ENCODE results near the gene SLX4IP.
"Not testable (repeated sequence)": the region's sequence is repeated elsewhere in the genome, so short reads cannot be mapped to it uniquely, and the experiment has no call there.

Gene SLX4IP

GRCh38 chr20:10404959-10405530 lies 30.1 kb upstream of the SLX4IP start:
- Histone ChIP-seq H3K36me3 (ENCODE audit: control insufficient read depth in 2 of 2, insufficient read depth in 2 of 2, low read length in 2 of 2) (peaks cover 18 to 24% of the 10 kb centered on the region in 2 donors), H3K9ac (ENCODE audit: low read depth in 1 of 2, low read length in 2 of 2) (no peak overlapping the region), H3K27me3 (ENCODE audit: control insufficient read depth in 2 of 2, insufficient read depth in 2 of 2, low read length in 2 of 2) (no peaks in the 10 kb centered on the region), H3K9me3 (ENCODE audit: control insufficient read depth in 2 of 2, low read length in 2 of 2) (no peaks in the 10 kb centered on the region), H3K27ac (ENCODE audit: low read depth in 2 of 2, low read length in 2 of 2) (no peak overlapping the region), H3K4me1 (ENCODE audit: control insufficient read depth in 2 of 2, insufficient read depth in 2 of 2, low read length in 2 of 2) (no peaks in the 10 kb centered on the region), H3K4me3 (ENCODE audit: low read length in 2 of 2) (no peak overlapping the region)

GRCh38 chr20:10408108-10408813 lies 26.8 kb upstream of the SLX4IP start:
- H3K27ac ChIP-seq (ENCODE audit: low read depth in 2 of 2, low read length in 2 of 2) = no peak overlapping the region
- no peaks in the 10 kb centered on the region for H3K9me3 ChIP-seq (ENCODE audit: control insufficient read depth in 2 of 2, low read length in 2 of 2)
- no peaks in the 10 kb centered on the region for H3K4me1 ChIP-seq (ENCODE audit: control insufficient read depth in 2 of 2, insufficient read depth in 2 of 2, low read length in 2 of 2)
- no peak overlapping the region for H3K9ac ChIP-seq (ENCODE audit: low read depth in 1 of 2, low read length in 2 of 2)
- H3K4me3 ChIP-seq (ENCODE audit: low read length in 2 of 2) = no peak overlapping the region
- peaks cover 27 to 30% of the 10 kb centered on the region in 2 donors for H3K36me3 ChIP-seq (ENCODE audit: control insufficient read depth in 2 of 2, insufficient read depth in 2 of 2, low read length in 2 of 2)
- H3K27me3 ChIP-seq (ENCODE audit: control insufficient read depth in 2 of 2, insufficient read depth in 2 of 2, low read length in 2 of 2) = no peaks in the 10 kb centered on the region

- H3K4me1 ChIP-seq (ENCODE audit: control insufficient read depth in 2 of 2, insufficient read depth in 2 of 2, low read length in 2 of 2) = no peaks in the 10 kb centered on the region
- no peaks in the 10 kb centered on the region for H3K9me3 ChIP-seq (ENCODE audit: control insufficient read depth in 2 of 2, low read length in 2 of 2)
- H3K27me3 ChIP-seq (ENCODE audit: control insufficient read depth in 2 of 2, insufficient read depth in 2 of 2, low read length in 2 of 2) = no peaks in the 10 kb centered on the region
- no peak overlapping the region for H3K4me3 ChIP-seq (ENCODE audit: low read length in 2 of 2)
- H3K36me3 ChIP-seq (ENCODE audit: control insufficient read depth in 2 of 2, insufficient read depth in 2 of 2, low read length in 2 of 2) = peaks cover 15% of the 10 kb centered on the region in 2 donors
- H3K9ac ChIP-seq (ENCODE audit: low read depth in 1 of 2, low read length in 2 of 2) = no peak overlapping the region
- H3K27ac ChIP-seq (ENCODE audit: low read depth in 2 of 2, low read length in 2 of 2) = no peak overlapping the region
These were observed 23.4 kb upstream of the SLX4IP start for GRCh38 chr20:10411673-10412072.

- Histone ChIP-seq H3K36me3 (ENCODE audit: control insufficient read depth in 2 of 2, insufficient read depth in 2 of 2, low read length in 2 of 2) (peaks cover 8 to 11% of the 10 kb centered on the region in 2 donors), H3K4me3 (ENCODE audit: low read length in 2 of 2) (no peak overlapping the region), H3K9me3 (ENCODE audit: control insufficient read depth in 2 of 2, low read length in 2 of 2) (no peaks in the 10 kb centered on the region), H3K4me1 (ENCODE audit: control insufficient read depth in 2 of 2, insufficient read depth in 2 of 2, low read length in 2 of 2) (no peaks in the 10 kb centered on the region), H3K27me3 (ENCODE audit: control insufficient read depth in 2 of 2, insufficient read depth in 2 of 2, low read length in 2 of 2) (no peaks in the 10 kb centered on the region), H3K9ac (ENCODE audit: low read depth in 1 of 2, low read length in 2 of 2) (no peak overlapping the region), H3K27ac (ENCODE audit: low read depth in 2 of 2, low read length in 2 of 2) (no peak overlapping the region)
These were observed 22.3 kb upstream of the SLX4IP start for GRCh38 chr20:10412591-10413408.

DNA sequence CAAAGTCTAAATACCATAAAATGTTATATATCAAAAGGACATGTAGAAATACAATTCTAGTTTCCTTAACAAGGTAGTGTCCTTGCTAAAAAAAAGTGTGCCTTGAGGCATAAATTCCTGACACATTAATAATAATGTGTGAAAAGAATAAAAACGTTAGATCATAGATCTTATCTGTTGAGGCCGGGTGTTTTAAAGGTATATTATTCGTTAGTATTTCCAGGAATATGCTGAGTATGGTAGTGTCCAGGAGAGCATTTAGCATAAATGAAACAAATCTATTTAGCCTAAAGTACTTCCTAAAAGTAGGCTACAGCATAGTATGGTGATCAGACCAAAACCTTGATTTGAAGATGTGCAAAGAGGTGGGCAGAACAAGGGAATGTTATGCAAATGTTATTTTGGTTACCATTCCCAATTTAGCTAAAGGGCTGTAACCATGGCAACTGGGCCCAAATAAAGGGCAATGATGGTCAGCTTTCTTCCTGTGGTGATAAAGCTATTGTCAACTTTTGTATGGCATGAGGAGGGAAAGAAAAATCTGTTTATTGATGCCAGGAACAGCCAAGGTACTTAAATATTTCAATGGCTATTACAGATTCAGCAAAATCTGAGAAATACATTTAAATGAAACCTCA lies 20.0 kb upstream of the SLX4IP start:
- H3K27ac ChIP-seq (ENCODE audit: low read depth in 2 of 2, low read length in 2 of 2) = no peak overlapping the region
- H3K9me3 ChIP-seq (ENCODE audit: control insufficient read depth in 2 of 2, low read length in 2 of 2) = no peaks in the 10 kb centered on the region
- no peak overlapping the region for H3K9ac ChIP-seq (ENCODE audit: low read depth in 1 of 2, low read length in 2 of 2)
- no peaks in the 10 kb centered on the region for H3K27me3 ChIP-seq (ENCODE audit: control insufficient read depth in 2 of 2, insufficient read depth in 2 of 2, low read length in 2 of 2)
- H3K36me3 ChIP-seq (ENCODE audit: control insufficient read depth in 2 of 2, insufficient read depth in 2 of 2, low read length in 2 of 2) = peaks cover 11 to 12% of the 10 kb centered on the region in 2 donors
- no peaks in the 10 kb centered on the region for H3K4me1 ChIP-seq (ENCODE audit: control insufficient read depth in 2 of 2, insufficient read depth in 2 of 2, low read length in 2 of 2)
- no peak overlapping the region for H3K4me3 ChIP-seq (ENCODE audit: low read length in 2 of 2)

- not testable (repeated sequence) for H3K4me1 ChIP-seq (ENCODE audit: control insufficient read depth in 2 of 2, insufficient read depth in 2 of 2, low read length in 2 of 2); H3K27me3 ChIP-seq (ENCODE audit: control insufficient read depth in 2 of 2, insufficient read depth in 2 of 2, low read length in 2 of 2); H3K9ac ChIP-seq (ENCODE audit: low read depth in 1 of 2, low read length in 2 of 2); H3K4me3 ChIP-seq (ENCODE audit: low read length in 2 of 2); H3K9me3 ChIP-seq (ENCODE audit: control insufficient read depth in 2 of 2, low read length in 2 of 2); H3K27ac ChIP-seq (ENCODE audit: low read depth in 2 of 2, low read length in 2 of 2)
- H3K36me3 ChIP-seq (ENCODE audit: control insufficient read depth in 2 of 2, insufficient read depth in 2 of 2, low read length in 2 of 2) = peaks cover 11 to 16% of the 10 kb centered on the region in 2 donors
These were observed 17.9 kb upstream of the SLX4IP start for GRCh38 chr20:10417218-10417617.

GRCh38 chr20:10419550-10420133 lies 15.5 kb upstream of the SLX4IP start:
- H3K9me3 ChIP-seq (ENCODE audit: control insufficient read depth in 2 of 2, low read length in 2 of 2) = no peaks in the 10 kb centered on the region
- H3K4me1 ChIP-seq (ENCODE audit: control insufficient read depth in 2 of 2, insufficient read depth in 2 of 2, low read length in 2 of 2) = no peaks in the 10 kb centered on the region
- no peaks in the 10 kb centered on the region for H3K27me3 ChIP-seq (ENCODE audit: control insufficient read depth in 2 of 2, insufficient read depth in 2 of 2, low read length in 2 of 2)
- no peak overlapping the region for H3K9ac ChIP-seq (ENCODE audit: low read depth in 1 of 2, low read length in 2 of 2)
- H3K36me3 ChIP-seq (ENCODE audit: control insufficient read depth in 2 of 2, insufficient read depth in 2 of 2, low read length in 2 of 2) = peaks cover 0 to 8% of the 10 kb centered on the region in 2 donors
- H3K27ac ChIP-seq (ENCODE audit: low read depth in 2 of 2, low read length in 2 of 2) = no peak overlapping the region
- H3K4me3 ChIP-seq (ENCODE audit: low read length in 2 of 2) = no peak overlapping the region

DNA sequence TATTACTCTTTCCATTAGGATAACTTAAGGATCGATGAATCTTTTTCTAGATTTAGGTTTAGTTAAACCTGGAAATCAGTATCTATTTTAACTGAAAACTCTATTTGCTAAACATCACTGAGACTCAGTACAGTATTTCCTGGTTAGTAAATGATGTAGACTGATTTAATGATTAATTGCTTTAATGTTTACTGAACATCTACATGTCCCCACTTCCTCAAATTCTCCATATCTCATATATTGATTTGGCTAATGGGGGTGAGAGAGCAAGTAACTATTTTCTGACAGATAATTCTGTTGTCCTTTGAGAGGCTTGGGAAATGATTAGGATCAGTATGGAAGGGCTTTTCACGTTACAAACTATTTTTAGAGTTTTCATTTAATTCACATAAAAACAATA lies 11.4 kb upstream of the SLX4IP start:
- Histone ChIP-seq H3K9ac (ENCODE audit: low read depth in 1 of 2, low read length in 2 of 2) (no peak overlapping the region), H3K4me3 (ENCODE audit: low read length in 2 of 2) (no peak overlapping the region), H3K27ac (ENCODE audit: low read depth in 2 of 2, low read length in 2 of 2) (no peak overlapping the region), H3K36me3 (ENCODE audit: control insufficient read depth in 2 of 2, insufficient read depth in 2 of 2, low read length in 2 of 2) (peaks cover 3 to 11% of the 10 kb centered on the region in 2 donors), H3K4me1 (ENCODE audit: control insufficient read depth in 2 of 2, insufficient read depth in 2 of 2, low read length in 2 of 2) (peaks cover 2 to 6% of the 10 kb centered on the region in 2 donors), H3K9me3 (ENCODE audit: control insufficient read depth in 2 of 2, low read length in 2 of 2) (no peaks in the 10 kb centered on the region), H3K27me3 (ENCODE audit: control insufficient read depth in 2 of 2, insufficient read depth in 2 of 2, low read length in 2 of 2) (no peaks in the 10 kb centered on the region)

DNA sequence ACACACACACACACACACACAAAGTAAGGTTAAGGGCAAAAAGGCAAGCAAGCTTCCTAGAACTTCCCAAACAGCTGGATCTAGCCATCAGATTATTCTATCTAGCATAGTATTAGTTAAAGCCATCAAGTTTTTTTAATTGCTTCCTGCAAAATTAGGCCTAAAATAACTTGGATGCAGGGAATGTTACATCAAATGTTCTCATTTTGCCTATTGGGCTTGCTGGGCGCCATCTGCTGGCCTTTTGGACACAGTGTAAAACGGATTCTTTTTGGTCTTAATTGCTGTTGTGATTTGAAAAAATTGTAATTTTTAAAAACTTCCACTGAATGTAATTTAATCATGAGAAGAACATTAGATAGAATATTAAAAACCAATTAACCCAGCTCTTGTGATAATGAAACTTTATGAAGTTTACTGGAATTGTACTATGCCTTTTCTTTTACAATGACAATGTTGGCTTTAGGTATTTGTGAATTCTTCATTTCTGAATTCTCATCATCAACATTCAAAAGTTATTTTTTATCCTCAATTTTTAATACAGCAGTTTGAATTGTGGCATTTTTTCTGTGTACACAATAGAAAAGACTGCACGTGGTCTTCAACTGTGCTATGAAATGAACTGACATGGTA lies 7.9 kb upstream of the SLX4IP start:
- Histone ChIP-seq H3K4me1 (ENCODE audit: control insufficient read depth in 2 of 2, insufficient read depth in 2 of 2, low read length in 2 of 2) (peaks cover 8 to 19% of the 10 kb centered on the region in 2 donors), H3K27me3 (ENCODE audit: control insufficient read depth in 2 of 2, insufficient read depth in 2 of 2, low read length in 2 of 2) (no peaks in the 10 kb centered on the region), H3K27ac (ENCODE audit: low read depth in 2 of 2, low read length in 2 of 2) (no peak overlapping the region), H3K9me3 (ENCODE audit: control insufficient read depth in 2 of 2, low read length in 2 of 2) (no peaks in the 10 kb centered on the region), H3K9ac (ENCODE audit: low read depth in 1 of 2, low read length in 2 of 2) (no peak overlapping the region), H3K4me3 (ENCODE audit: low read length in 2 of 2) (no peak overlapping the region), H3K36me3 (ENCODE audit: control insufficient read depth in 2 of 2, insufficient read depth in 2 of 2, low read length in 2 of 2) (peaks cover 3% of the 10 kb centered on the region in 2 donors)
